Measurements from ENCODE around the gene PMEPA1.

The PMEPA1 gene

DNA sequence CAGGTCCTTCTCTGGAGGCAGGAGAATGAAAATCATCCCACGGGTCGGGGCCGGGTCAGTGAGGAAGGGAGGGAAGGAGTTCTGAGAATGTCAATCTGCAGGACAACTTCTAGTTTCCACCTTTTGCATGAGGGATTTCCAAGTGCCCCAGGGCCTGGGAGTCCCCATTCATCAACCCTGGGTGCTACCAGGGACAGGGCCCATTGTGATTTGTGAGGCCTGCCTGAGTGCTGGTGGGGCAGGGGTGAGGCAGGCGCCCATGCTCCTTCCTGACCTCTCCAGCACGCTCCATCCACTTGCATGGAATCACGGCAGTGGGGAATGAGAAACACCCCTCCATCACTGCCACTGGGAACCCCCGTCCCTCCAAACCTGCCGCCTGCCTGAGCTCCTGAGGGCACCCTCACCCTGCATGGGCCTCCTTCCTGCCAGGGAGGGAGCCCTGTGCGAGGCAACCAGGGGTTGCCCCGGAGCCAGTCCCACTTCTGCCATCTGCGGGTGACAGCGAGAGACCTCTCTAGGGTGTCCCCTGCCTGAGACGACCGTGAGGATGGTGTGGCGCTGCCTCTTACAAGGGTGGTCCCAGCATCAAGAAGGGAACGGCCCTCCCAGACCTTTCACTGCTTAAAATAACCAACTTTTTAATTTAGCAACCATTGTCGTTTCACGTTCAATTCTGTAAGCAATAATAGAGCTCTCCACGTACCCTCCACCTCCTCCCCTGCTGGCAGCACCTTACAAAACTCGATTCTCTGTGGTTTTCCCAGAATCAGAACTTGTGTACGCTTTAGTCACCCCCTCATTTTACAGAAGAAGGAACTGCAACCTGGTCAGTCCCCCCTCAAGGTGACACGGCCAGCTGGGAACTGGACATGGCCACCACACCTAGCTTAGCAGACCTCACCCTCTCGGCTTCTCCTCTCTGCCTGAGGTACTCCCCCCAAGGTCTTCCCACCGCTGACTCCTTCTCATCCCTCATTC lies 28.6 kb downstream of the PMEPA1 start:
- H2BK5ac ChIP-seq (ENCODE audit: low read length): no peak overlapping the region
- DNase-seq (ENCODE audit: low spot score): no peak
- H2AFZ ChIP-seq (ENCODE audit: low read length): no peak overlapping the region
- no CpG with 5 or more reads among the region's 24 CpGs for WGBS, 2 donors (ENCODE audit: extremely low coverage in 2 of 2, insufficient read length in 2 of 2, insufficient replicate concordance in 1 of 2)
- H3K4me2 ChIP-seq (ENCODE audit: insufficient read depth, low read length, poor library complexity, severe bottlenecking): no peak overlapping the region
- H4K91ac ChIP-seq (ENCODE audit: low read depth, low read length, poor library complexity): no peak overlapping the region
- no peak overlapping the region for H3K27ac ChIP-seq (replicated peaks; ENCODE audit: low read length)
- peaks cover 0 to 6% (median 2%) of the 10 kb centered on the region in 3 experiments for H3K27me3 ChIP-seq (ENCODE audit: control insufficient read depth in 3 of 3, insufficient read depth in 3 of 3, low read depth in 1 of 3, low read length in 3 of 3)
- no peak overlapping the region for H3K23ac ChIP-seq (ENCODE audit: low read depth, low read length, poor library complexity)
- no peaks in the 10 kb centered on the region for H3K79me1 ChIP-seq (ENCODE audit: low read depth, low read length)
- no peak overlapping the region for H3K4ac ChIP-seq (ENCODE audit: low read length)
- no peak overlapping the region for H2BK12ac ChIP-seq (ENCODE audit: low read length)
- no peak overlapping the region for H3K9ac ChIP-seq (ENCODE audit: low read depth, low read length, poor library complexity)
- no peak overlapping the region for H2BK120ac ChIP-seq (ENCODE audit: low read depth, low read length)
- no peaks in the 10 kb centered on the region for H3K9me3 ChIP-seq (replicated peaks in 1 of 2; ENCODE audit: control insufficient read depth in 2 of 2, insufficient read depth in 1 of 2, low read depth in 1 of 2, low read length in 2 of 2)
- peaks cover 15 to 28% of the 10 kb centered on the region in 2 donors for H3K4me1 ChIP-seq (ENCODE audit: control insufficient read depth in 2 of 2, insufficient read depth in 1 of 2, low read depth in 1 of 2, low read length in 2 of 2)
- no peak overlapping the region for H2BK15ac ChIP-seq (ENCODE audit: low read length)
- H2AK5ac ChIP-seq (ENCODE audit: low read depth, low read length): no peak overlapping the region
- no peaks in the 10 kb centered on the region for H3K36me3 ChIP-seq (replicated peaks in 1 of 2; ENCODE audit: control insufficient read depth in 2 of 2, insufficient read depth in 2 of 2, low read length in 2 of 2)
- H3K4me3 ChIP-seq (ENCODE audit: low read length in 2 of 2): no peak overlapping the region
- no peak overlapping the region for H4K8ac ChIP-seq (ENCODE audit: low read depth, low read length)
- no peak overlapping the region for H3K14ac ChIP-seq (ENCODE audit: low read length)
- peak overlapping the region; percentile 40 for H3K18ac ChIP-seq (ENCODE audit: low read length)

DNA sequence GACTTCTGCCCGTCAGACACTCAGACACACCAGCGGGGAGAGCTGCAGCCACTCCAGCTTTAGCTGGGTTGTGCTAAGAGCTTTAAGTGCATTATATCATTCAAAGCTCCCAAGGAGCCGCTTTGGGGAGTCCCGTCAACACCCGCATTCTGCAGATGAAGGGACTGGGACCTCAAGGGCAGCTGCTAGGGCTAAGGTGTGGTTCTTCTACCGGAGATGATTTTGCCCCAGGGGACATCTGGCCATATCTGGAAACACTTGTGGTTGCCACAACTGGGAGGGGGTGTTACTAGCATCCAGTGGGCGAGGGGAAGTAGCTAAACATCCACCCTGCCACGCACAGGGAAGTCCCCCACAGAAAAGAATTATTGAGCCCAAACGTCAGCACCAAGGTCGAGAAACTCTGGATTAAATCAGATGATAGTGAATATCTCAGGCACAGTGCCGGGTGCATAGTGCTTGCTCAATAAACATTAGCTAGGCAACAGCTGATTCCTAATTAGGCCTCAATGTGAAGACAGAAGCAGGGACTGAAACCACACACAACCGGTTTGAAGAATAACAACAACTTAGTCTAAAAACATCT lies 29.6 kb downstream of the PMEPA1 start:
- Histone ChIP-seq H3K9ac (ENCODE audit: low read depth, low read length, poor library complexity) (no peak overlapping the region), H4K8ac (ENCODE audit: low read depth, low read length) (no peak overlapping the region), H2AFZ (ENCODE audit: low read length) (no peak overlapping the region), H2BK12ac (ENCODE audit: low read length) (no peak overlapping the region), H3K79me1 (ENCODE audit: low read depth, low read length) (no peaks in the 10 kb centered on the region), H4K91ac (ENCODE audit: low read depth, low read length, poor library complexity) (no peak overlapping the region), H3K27ac (replicated peaks; ENCODE audit: low read length) (no peak overlapping the region), H3K27me3 (ENCODE audit: control insufficient read depth in 3 of 3, insufficient read depth in 3 of 3, low read depth in 1 of 3, low read length in 3 of 3) (peaks cover 0 to 2% (median 0%) of the 10 kb centered on the region in 3 experiments), H2BK120ac (ENCODE audit: low read depth, low read length) (no peak overlapping the region), H2BK5ac (ENCODE audit: low read length) (no peak overlapping the region), H3K36me3 (replicated peaks in 1 of 2; ENCODE audit: control insufficient read depth in 2 of 2, insufficient read depth in 2 of 2, low read length in 2 of 2) (no peaks in the 10 kb centered on the region), H3K4me2 (ENCODE audit: insufficient read depth, low read length, poor library complexity, severe bottlenecking) (no peak overlapping the region), H3K18ac (ENCODE audit: low read length) (no peak overlapping the region), H3K4me3 (ENCODE audit: low read length in 2 of 2) (no peak overlapping the region), H3K9me3 (replicated peaks in 1 of 2; ENCODE audit: control insufficient read depth in 2 of 2, insufficient read depth in 1 of 2, low read depth in 1 of 2, low read length in 2 of 2) (no peaks in the 10 kb centered on the region), H2AK5ac (ENCODE audit: low read depth, low read length) (no peak overlapping the region), H3K4me1 (ENCODE audit: control insufficient read depth in 2 of 2, insufficient read depth in 1 of 2, low read depth in 1 of 2, low read length in 2 of 2) (peaks cover 12 to 20% of the 10 kb centered on the region in 2 donors), H2BK15ac (ENCODE audit: low read length) (no peak overlapping the region), H3K23ac (ENCODE audit: low read depth, low read length, poor library complexity) (no peak overlapping the region), H3K4ac (ENCODE audit: low read length) (no peak overlapping the region), H3K14ac (ENCODE audit: low read length) (no peak overlapping the region)
- no peak for DNase-seq (ENCODE audit: low spot score)
- no CpG with 5 or more reads among the region's 12 CpGs for WGBS, 2 donors (ENCODE audit: extremely low coverage in 2 of 2, insufficient read length in 2 of 2, insufficient replicate concordance in 1 of 2)

DNA sequence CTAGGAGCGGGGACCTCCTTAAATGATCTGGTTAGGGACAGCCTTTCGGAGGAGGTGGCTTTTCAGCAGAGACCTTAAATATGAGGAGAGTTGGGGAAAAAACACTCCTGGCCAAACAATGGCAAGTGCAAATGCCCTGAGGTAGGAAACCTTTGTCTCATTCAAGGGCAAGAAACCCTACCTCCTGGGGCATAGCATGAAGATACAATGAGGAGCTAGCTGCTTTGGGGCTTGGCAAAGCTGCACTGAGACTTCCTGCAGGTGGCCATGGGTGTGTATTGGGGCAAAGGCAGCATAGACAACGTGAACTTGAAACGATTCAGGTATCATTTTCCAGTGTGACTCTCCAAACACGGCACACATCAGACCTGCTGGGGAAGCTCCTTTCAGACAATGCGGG lies 30.7 kb downstream of the PMEPA1 start:
- Histone ChIP-seq H3K79me1 (ENCODE audit: low read depth, low read length) (no peaks in the 10 kb centered on the region), H2BK12ac (ENCODE audit: low read length) (no peak overlapping the region), H4K91ac (ENCODE audit: low read depth, low read length, poor library complexity) (no peak overlapping the region), H3K18ac (ENCODE audit: low read length) (no peak overlapping the region), H3K9me3 (replicated peaks in 1 of 2; ENCODE audit: control insufficient read depth in 2 of 2, insufficient read depth in 1 of 2, low read depth in 1 of 2, low read length in 2 of 2) (no peaks in the 10 kb centered on the region), H3K4me3 (ENCODE audit: low read length in 2 of 2) (no peak overlapping the region), H2BK5ac (ENCODE audit: low read length) (peak overlapping the region; percentile 11), H2BK120ac (ENCODE audit: low read depth, low read length) (no peak overlapping the region), H3K27ac (replicated peaks; ENCODE audit: low read length) (no peak overlapping the region), H3K36me3 (replicated peaks in 1 of 2; ENCODE audit: control insufficient read depth in 2 of 2, insufficient read depth in 2 of 2, low read length in 2 of 2) (no peaks in the 10 kb centered on the region), H3K27me3 (ENCODE audit: control insufficient read depth in 3 of 3, insufficient read depth in 3 of 3, low read depth in 1 of 3, low read length in 3 of 3) (peaks cover 0 to 2% (median 0%) of the 10 kb centered on the region in 3 experiments), H3K14ac (ENCODE audit: low read length) (no peak overlapping the region), H2AFZ (ENCODE audit: low read length) (no peak overlapping the region), H3K4me1 (ENCODE audit: control insufficient read depth in 2 of 2, insufficient read depth in 1 of 2, low read depth in 1 of 2, low read length in 2 of 2) (peaks cover 4 to 9% of the 10 kb centered on the region in 2 donors), H4K8ac (ENCODE audit: low read depth, low read length) (no peak overlapping the region), H3K23ac (ENCODE audit: low read depth, low read length, poor library complexity) (no peak overlapping the region), H3K9ac (ENCODE audit: low read depth, low read length, poor library complexity) (peak overlapping the region; percentile 24), H2BK15ac (ENCODE audit: low read length) (no peak overlapping the region), H3K4me2 (ENCODE audit: insufficient read depth, low read length, poor library complexity, severe bottlenecking) (no peak overlapping the region), H3K4ac (ENCODE audit: low read length) (no peak overlapping the region), H2AK5ac (ENCODE audit: low read depth, low read length) (no peak overlapping the region)
- no CpG with 5 or more reads among the region's 6 CpGs for WGBS, 2 donors (ENCODE audit: extremely low coverage in 2 of 2, insufficient read length in 2 of 2, insufficient replicate concordance in 1 of 2)
- no peak for DNase-seq (ENCODE audit: low spot score)

DNA sequence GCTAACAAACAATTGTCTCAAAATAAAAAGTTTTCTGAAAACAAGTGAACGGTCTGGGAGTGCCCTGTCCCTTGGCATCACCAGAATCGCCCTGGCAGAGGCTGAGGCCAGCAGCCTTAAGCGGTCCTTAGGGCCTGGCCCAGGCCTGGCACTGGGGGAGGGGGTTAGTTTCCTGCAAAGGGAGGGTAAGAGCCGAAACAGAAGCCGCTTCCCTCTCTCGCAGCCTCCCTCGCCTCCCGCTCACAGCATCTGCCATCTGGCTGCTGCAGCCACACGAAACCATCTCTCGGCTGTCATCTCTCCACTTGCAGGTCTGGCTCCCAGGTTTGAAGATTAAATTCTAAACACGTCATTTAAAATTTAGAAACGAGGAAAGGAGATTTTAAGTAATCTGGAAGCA lies 31.5 kb downstream of the PMEPA1 start:
- no peak overlapping the region for H3K9ac ChIP-seq (ENCODE audit: low read depth, low read length, poor library complexity)
- no peak overlapping the region for H2AFZ ChIP-seq (ENCODE audit: low read length)
- no peaks in the 10 kb centered on the region for H3K79me1 ChIP-seq (ENCODE audit: low read depth, low read length)
- no peak overlapping the region for H2BK5ac ChIP-seq (ENCODE audit: low read length)
- DNase-seq (ENCODE audit: low spot score): no peak
- H3K27me3 ChIP-seq (ENCODE audit: control insufficient read depth in 3 of 3, insufficient read depth in 3 of 3, low read depth in 1 of 3, low read length in 3 of 3): peaks cover 0 to 2% (median 0%) of the 10 kb centered on the region in 3 experiments
- no CpG with 5 or more reads among the region's 12 CpGs for WGBS, 2 donors (ENCODE audit: extremely low coverage in 2 of 2, insufficient read length in 2 of 2, insufficient replicate concordance in 1 of 2)
- no peak overlapping the region for H2AK5ac ChIP-seq (ENCODE audit: low read depth, low read length)
- H3K4ac ChIP-seq (ENCODE audit: low read length): no peak overlapping the region
- no peaks in the 10 kb centered on the region for H3K9me3 ChIP-seq (replicated peaks in 1 of 2; ENCODE audit: control insufficient read depth in 2 of 2, insufficient read depth in 1 of 2, low read depth in 1 of 2, low read length in 2 of 2)
- H4K8ac ChIP-seq (ENCODE audit: low read depth, low read length): no peak overlapping the region
- H3K14ac ChIP-seq (ENCODE audit: low read length): no peak overlapping the region
- H3K27ac ChIP-seq (replicated peaks; ENCODE audit: low read length): no peak overlapping the region
- peaks cover 0 to 3% of the 10 kb centered on the region in 2 donors for H3K4me1 ChIP-seq (ENCODE audit: control insufficient read depth in 2 of 2, insufficient read depth in 1 of 2, low read depth in 1 of 2, low read length in 2 of 2)
- H3K18ac ChIP-seq (ENCODE audit: low read length): no peak overlapping the region
- no peak overlapping the region for H2BK12ac ChIP-seq (ENCODE audit: low read length)
- H2BK120ac ChIP-seq (ENCODE audit: low read depth, low read length): no peak overlapping the region
- no peak overlapping the region for H3K23ac ChIP-seq (ENCODE audit: low read depth, low read length, poor library complexity)
- H3K4me3 ChIP-seq (ENCODE audit: low read length in 2 of 2): no peak overlapping the region
- no peaks in the 10 kb centered on the region for H3K36me3 ChIP-seq (replicated peaks in 1 of 2; ENCODE audit: control insufficient read depth in 2 of 2, insufficient read depth in 2 of 2, low read length in 2 of 2)
- H2BK15ac ChIP-seq (ENCODE audit: low read length): no peak overlapping the region
- H4K91ac ChIP-seq (ENCODE audit: low read depth, low read length, poor library complexity): no peak overlapping the region
- no peak overlapping the region for H3K4me2 ChIP-seq (ENCODE audit: insufficient read depth, low read length, poor library complexity, severe bottlenecking)
